Common myeloid progenitor, CD34-positive (primary cell): ENCODE measurements around the gene BNIPL. TPM values are rescaled to one million over a fixed set of nuclear protein-coding genes. Genes with fewer than 3 reads are reported as not detected.
A peak's percentile ranks its signal among the peaks of the same experiment; 100 is the strongest.

Source experiments
- CTCF ChIA-PET: fragments of 350-600 bp; sonication (Branson Sonifier 250); formaldehyde crosslinking; loops from one replicate; lab custom pipeline; 2021; ENCODE audit warnings: antibody characterized with exemption; lab: Charles Lee
- POLR2A ChIA-PET: fragments of 350-600 bp; sonication (Branson Sonifier 250); formaldehyde crosslinking; loops from one replicate; lab custom pipeline; 2021; ENCODE audit warnings: antibody characterized with exemption; lab: Charles Lee
- DNase-seq, 3 donors: peaks; one replicate each; pipeline versions ENCODE4 v3.0.0 to v3.0.0-alpha.2; 2013
- H3K27ac ChIP-seq, 2 experiments: 1 replicate in 1 of 2; 2 replicates in 1 of 2; pipeline ENCODE4 v1.7.0; 2013; ENCODE audit warnings: inconsistent platforms in 2 of 2, low read length in 2 of 2, mild to moderate bottlenecking in 2 of 2, low read depth in 1 of 2, moderate library complexity in 1 of 2; ENCODE audit not compliant: severe bottlenecking in 2 of 2, insufficient read depth in 1 of 2, poor library complexity in 1 of 2
- H3K27me3 ChIP-seq, 5 experiments: replicated peaks in 2 of 5; 1 replicate in 3 of 5; 2 replicates in 2 of 5; pipeline versions ENCODE4 v1.6.1 to v1.7.0; 2013; ENCODE audit warnings: low read length in 4 of 5, mild to moderate bottlenecking in 2 of 5, moderate library complexity in 2 of 5, inconsistent platforms in 1 of 5; ENCODE audit not compliant: insufficient read depth in 5 of 5, control insufficient read depth in 4 of 5
- H3K36me3 ChIP-seq, 4 experiments: 1 replicate in 2 of 4; 2 replicates in 2 of 4; pipeline versions ENCODE4 v1.6.1 to v1.7.0; 2013; ENCODE audit warnings: low read length in 3 of 4, control low read depth in 1 of 4, mild to moderate bottlenecking in 1 of 4; ENCODE audit not compliant: control insufficient read depth in 4 of 4, insufficient read depth in 4 of 4
- H3K4me1 ChIP-seq, 4 experiments: 1 replicate in 3 of 4; 2 replicates in 1 of 4; pipeline versions ENCODE4 v1.6.1 to v1.7.1; 2013; ENCODE audit warnings: low read length in 3 of 4, mild to moderate bottlenecking in 3 of 4, control low read depth in 1 of 4, inconsistent platforms in 1 of 4, moderate library complexity in 1 of 4; ENCODE audit not compliant: control insufficient read depth in 4 of 4, insufficient read depth in 4 of 4; ENCODE audit errors: control extremely low read depth in 1 of 4
- H3K4me3 ChIP-seq, 7 experiments: 1 replicate in 4 of 7; 2 replicates in 3 of 7; pipeline versions ENCODE4 v1.5.1 to v1.7.0; 2013; ENCODE audit warnings: mild to moderate bottlenecking in 7 of 7, low read length in 6 of 7, moderate library complexity in 6 of 7, inconsistent platforms in 2 of 7, low read depth in 2 of 7, control low read depth in 1 of 7; ENCODE audit not compliant: insufficient read depth in 4 of 7, control insufficient read depth in 1 of 7; ENCODE audit errors: extremely low read depth in 1 of 7
- H3K9me3 ChIP-seq, 5 experiments: 1 replicate in 4 of 5; 2 replicates in 1 of 5; pipeline versions ENCODE4 v1.6.1 to v1.7.1; 2013; ENCODE audit warnings: low read length in 4 of 5, mild to moderate bottlenecking in 2 of 5, inconsistent platforms in 1 of 5, low read depth in 1 of 5, moderate library complexity in 1 of 5; ENCODE audit not compliant: control insufficient read depth in 4 of 5, insufficient read depth in 2 of 5; ENCODE audit errors: control extremely low read depth in 1 of 5
- WGBS: methylation state at CpG from one replicate; pipeline ENCODE4 v1.1.5; 2013; ENCODE audit not compliant: insufficient coverage; 5-methylcytosine and 5-hydroxymethylcytosine counted together
- polyA plus RNA-seq: library from polyadenylated mRNA; unstranded; fragments of 120-200 nt; gene quantifications from one replicate; pipeline ENCODE4 v1.2.1, GENCODE V29; 2013

Gene BNIPL, protein sequence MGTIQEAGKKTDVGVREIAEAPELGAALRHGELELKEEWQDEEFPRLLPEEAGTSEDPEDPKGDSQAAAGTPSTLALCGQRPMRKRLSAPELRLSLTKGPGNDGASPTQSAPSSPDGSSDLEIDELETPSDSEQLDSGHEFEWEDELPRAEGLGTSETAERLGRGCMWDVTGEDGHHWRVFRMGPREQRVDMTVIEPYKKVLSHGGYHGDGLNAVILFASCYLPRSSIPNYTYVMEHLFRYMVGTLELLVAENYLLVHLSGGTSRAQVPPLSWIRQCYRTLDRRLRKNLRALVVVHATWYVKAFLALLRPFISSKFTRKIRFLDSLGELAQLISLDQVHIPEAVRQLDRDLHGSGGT
- 0.26 TPM for polyA plus RNA-seq

DNA sequence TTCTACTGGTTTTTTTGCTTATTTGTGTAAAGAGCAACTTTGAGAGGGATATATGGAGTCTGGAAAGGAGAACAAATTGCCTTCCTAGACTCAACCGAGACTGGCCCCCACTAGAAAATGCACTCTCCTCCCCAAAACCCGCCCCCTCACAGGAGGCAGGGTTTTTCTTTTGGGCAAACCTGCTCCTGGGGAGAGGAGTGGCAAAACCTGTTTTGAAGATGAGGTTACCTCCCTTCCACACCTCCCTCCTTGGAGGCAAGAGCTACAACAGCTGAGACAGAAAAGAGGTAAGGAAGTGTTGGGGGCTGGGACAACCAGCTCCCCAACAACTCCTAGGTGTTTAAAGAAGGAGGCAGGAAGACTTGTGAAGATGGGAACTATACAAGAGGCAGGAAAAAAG, at the start of gene BNIPL:
TSS of gene BNIPL (plus strand) at position 231 of the 400 bp plus-strand sequence. CDS start at position 371, 140 bp downstream.
- no CpG with 5 or more reads among the region's 2 CpGs for WGBS
- Histone ChIP-seq H3K4me3 (no peak within 1 kb of the TSS), H3K9me3 (no peaks in the 10 kb centered on the region), H3K27ac (no peak within 1 kb of the TSS), H3K27me3 (no peaks in the 10 kb centered on the region), H3K4me1 (no peaks in the 10 kb centered on the region), H3K36me3 (peaks cover 12 to 26% (median 23%) of the 10 kb centered on the region in 4 experiments)
- POLR2A ChIA-PET, result interaction anchor here (0.6 kb wide), 1 partner anchor 22 kb away, joined by 3 read pairs; no protein-coding TSS in a partner anchor
- CTCF ChIA-PET, result interaction anchor here (0.7 to 3.5 kb wide), 6 partner anchors 8 to 63 kb away, joined by 3 to 15 read pairs (median 4); partner anchors contain the start of gene C1orf56
- no peak for DNase-seq

DNA sequence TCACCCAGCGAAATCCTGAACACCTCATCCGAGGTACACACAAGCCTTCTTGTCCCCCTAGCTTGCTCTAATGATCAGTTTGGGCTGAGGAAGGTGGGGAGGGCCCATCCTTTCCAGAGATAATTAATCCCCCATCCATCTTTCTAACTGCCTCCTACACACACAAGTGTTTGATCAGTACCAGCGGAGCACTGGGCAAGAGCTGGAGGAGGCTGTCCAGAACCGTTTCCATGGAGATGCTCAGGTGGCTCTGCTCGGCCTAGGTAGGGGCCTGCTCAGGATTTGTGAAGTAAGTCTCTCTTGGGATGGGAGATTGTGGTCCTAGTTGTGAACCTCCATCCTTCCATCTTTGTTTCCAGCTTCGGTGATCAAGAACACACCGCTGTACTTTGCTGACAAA, 48.5 kb upstream of the BNIPL start:
- Histone ChIP-seq H3K27me3 (no peaks in the 10 kb centered on the region), H3K27ac (no peak overlapping the region), H3K9me3 (no peaks in the 10 kb centered on the region), H3K4me3 (no peak overlapping the region), H3K4me1 (no peaks in the 10 kb centered on the region), H3K36me3 (no peaks in the 10 kb centered on the region)
- WGBS, result 96% methylated on average over 4 of the region's 7 CpGs
- ChIA-PET POLR2A (no interaction called here), CTCF (interaction anchor here (1.1 to 15.2 kb wide), 3 partner anchors 10 to 24 kb away, joined by 3 to 235 read pairs (median 19); partner anchors contain the start of gene MINDY1)
- DNase-seq, result no peak

DNA sequence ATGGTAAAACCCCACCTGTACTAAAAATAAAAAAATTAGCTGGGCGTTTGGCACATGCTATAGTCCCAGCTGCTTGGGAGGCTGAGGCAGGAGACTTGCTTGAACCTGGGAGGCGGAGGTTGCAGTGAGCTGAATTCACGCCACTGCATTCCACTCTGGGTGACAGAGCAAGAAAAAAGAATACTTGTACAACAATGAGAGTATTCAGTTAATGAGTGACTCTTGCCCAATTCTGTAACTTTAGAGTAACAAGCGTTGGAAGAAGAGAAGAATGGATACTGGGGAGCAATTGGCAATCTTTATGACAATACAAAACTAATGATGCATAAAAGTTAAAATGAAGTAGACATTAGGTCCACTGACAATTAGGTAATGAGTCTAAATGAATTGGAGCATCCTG, 43.8 kb upstream of the BNIPL start:
- Histone ChIP-seq H3K27ac (no peak overlapping the region), H3K4me1 (peaks cover 0 to 3% (median 0%) of the 10 kb centered on the region in 4 experiments), H3K4me3 (no peak overlapping the region), H3K9me3 (no peaks in the 10 kb centered on the region), H3K27me3 (no peaks in the 10 kb centered on the region), H3K36me3 (peaks cover 2 to 18% (median 9%) of the 10 kb centered on the region in 4 experiments)
- ChIA-PET POLR2A (no interaction called here), CTCF (interaction anchor here (1.3 to 12.3 kb wide), 2 partner anchors 10 to 20 kb away, joined by 4 to 235 read pairs; partner anchors contain the start of gene ANXA9)
- DNase-seq, result no peak
- WGBS, result 96% methylated on average over 3 of the region's 4 CpGs

DNA sequence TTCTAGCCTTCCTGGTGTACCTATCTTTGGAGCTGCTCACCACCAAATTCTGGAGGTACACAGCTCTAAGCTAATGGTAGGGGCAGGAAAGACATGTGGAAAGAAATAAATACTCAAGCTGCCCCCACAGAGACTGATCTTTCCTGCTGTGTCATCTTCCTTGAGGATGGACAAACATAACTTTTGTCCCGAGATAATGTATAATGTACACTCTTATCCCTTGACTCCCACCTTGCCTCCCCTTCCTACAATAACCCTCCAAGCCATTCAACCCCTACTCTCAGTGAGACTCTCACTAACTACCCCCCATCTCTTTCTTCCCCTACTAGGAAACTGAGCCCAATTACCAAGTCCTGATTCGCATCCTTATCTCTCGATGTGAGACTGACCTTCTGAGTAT, 42.1 kb upstream of the BNIPL start:
- Histone ChIP-seq H3K9me3 (no peaks in the 10 kb centered on the region), H3K36me3 (peaks cover 5 to 30% (median 16%) of the 10 kb centered on the region in 4 experiments), H3K27me3 (no peaks in the 10 kb centered on the region), H3K4me1 (peaks cover 0 to 11% (median 8%) of the 10 kb centered on the region in 4 experiments), H3K4me3 (no peak overlapping the region), H3K27ac (no peak overlapping the region)
- 84% methylated on average over 3 of the region's 3 CpGs for WGBS
- ChIA-PET POLR2A (no interaction called here), CTCF (interaction anchor here (2.1 to 12.3 kb wide), 3 partner anchors 11 to 23 kb away, joined by 4 to 235 read pairs (median 65); partner anchors contain the start of genes ANXA9 and MINDY1)
- DNase-seq, result no peak

DNA sequence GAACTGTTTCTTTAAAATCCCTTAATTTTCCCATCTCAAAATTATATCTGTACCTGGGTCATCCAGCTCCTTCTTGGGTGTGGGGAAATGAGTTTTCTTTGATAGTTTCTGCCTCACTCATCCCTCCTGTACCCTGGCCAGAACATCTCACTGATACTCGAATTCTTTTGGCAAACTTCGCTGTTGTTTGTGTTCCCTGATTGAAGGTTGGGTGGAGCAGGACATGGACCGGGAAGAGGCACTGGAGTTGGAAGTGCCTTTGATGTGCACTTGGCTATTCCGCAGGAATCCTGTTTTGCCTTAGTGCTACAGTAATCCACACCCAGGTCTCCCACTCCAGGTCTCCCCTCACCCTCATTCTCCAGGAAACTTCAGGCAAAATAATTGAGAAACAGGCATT, 40.9 kb upstream of the BNIPL start:
- Histone ChIP-seq H3K27me3 (no peaks in the 10 kb centered on the region), H3K4me1 (peaks cover 7 to 24% (median 20%) of the 10 kb centered on the region in 4 experiments), H3K4me3 (no peak overlapping the region), H3K36me3 (peaks cover 5 to 30% (median 16%) of the 10 kb centered on the region in 4 experiments), H3K9me3 (no peaks in the 10 kb centered on the region), H3K27ac (no peak overlapping the region)
- POLR2A ChIA-PET, result interaction anchor here (1.3 kb wide), 1 partner anchor 11 kb away, joined by 4 read pairs; the partner anchor contains the start of gene MINDY1
- no peak for DNase-seq
- CTCF ChIA-PET, result interaction anchor here (0.9 to 12.3 kb wide), 9 partner anchors 10 to 113 kb away, joined by 3 to 235 read pairs (median 4); partner anchors contain the start of genes ANXA9, MINDY1 and SETDB1
- WGBS, result 77% methylated on average over 3 of the region's 4 CpGs

DNA sequence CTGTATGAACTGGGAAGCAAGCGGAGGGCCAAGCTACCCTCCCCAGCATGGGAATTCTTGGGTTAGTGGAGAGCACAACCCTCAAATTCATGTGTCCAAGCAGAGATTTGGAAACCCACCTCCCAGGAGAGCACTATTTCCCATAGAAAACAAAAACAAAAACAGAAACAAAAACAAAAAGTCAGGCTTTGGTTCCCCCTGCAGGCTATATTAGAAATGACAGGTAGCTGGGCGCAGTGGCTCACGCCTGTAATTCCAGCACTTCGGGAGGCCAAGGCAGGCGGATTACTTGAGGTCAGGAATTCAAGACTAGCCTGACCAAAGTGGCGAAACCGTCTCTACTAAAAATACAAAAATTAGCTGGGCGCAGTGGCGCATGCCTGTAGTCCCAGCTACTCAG, 40.5 kb upstream of the BNIPL start:
- 62% methylated on average over 9 of the region's 9 CpGs for WGBS
- POLR2A ChIA-PET, result interaction anchor here (0.6 to 1.3 kb wide), 2 partner anchors 10 to 19 kb away, joined by 3 to 4 read pairs; partner anchors contain the start of gene MINDY1
- peak in 2 of 3 donors; percentile 17 to 33 for DNase-seq
- H3K36me3 ChIP-seq, result peaks cover 5 to 30% (median 16%) of the 10 kb centered on the region in 4 experiments
- no peak overlapping the region for H3K27ac ChIP-seq
- no peak overlapping the region for H3K4me3 ChIP-seq
- peaks cover 8 to 28% (median 24%) of the 10 kb centered on the region in 4 experiments for H3K4me1 ChIP-seq
- H3K9me3 ChIP-seq, result no peaks in the 10 kb centered on the region
- H3K27me3 ChIP-seq, result no peaks in the 10 kb centered on the region
- CTCF ChIA-PET, result interaction anchor here (0.9 to 12.3 kb wide), 9 partner anchors 10 to 70 kb away, joined by 3 to 235 read pairs (median 4); partner anchors contain the start of genes ANXA9, MINDY1 and SETDB1
